A673 (cell line): ENCODE results near the gene EXOC4. TPM values are rescaled to one million over a fixed set of nuclear protein-coding genes. Genes with fewer than 3 reads are reported as not detected.

ENCODE experiments used
- BruUV-seq: library from RNA; stranded (reverse); fragments of 400-500 nt; replicated peaks from 2 replicates; lab custom pipeline; 2021; lab: Mats Ljungman, UMichigan
- CTCF ChIA-PET: fragments of 300-600 bp; sonication (Branson Sonifier 250); formaldehyde crosslinking; loops from one replicate; lab custom pipeline; 2022; ENCODE audit warnings: antibody characterized with exemption; lab: Charles Lee
- POLR2A ChIA-PET: fragments of 300-600 bp; sonication (Branson Sonifier 250); formaldehyde crosslinking; loops from one replicate; lab custom pipeline; 2022; ENCODE audit warnings: antibody characterized with exemption; ENCODE audit not compliant: low non-redundant PET; lab: Charles Lee
- DNase-seq: peaks from one replicate; pipeline ENCODE4 v3.0.0-alpha.2; 2015; ENCODE audit warnings: low spot score
- H3K27ac ChIP-seq: fragments of 200-600 bp; sonication (generic); 2 replicates; pipeline ENCODE4 v1.5.1; 2016; ENCODE audit warnings: mixed run types, low read depth, mild to moderate bottlenecking, mixed read lengths, antibody characterized with exemption, low read length; ENCODE audit not compliant: poor library complexity, severe bottlenecking
- H3K27me3 ChIP-seq: fragments of 200-600 bp; sonication (generic); replicated peaks from 2 replicates; pipeline ENCODE4 v1.6.1; 2017; ENCODE audit warnings: mixed run types, low read depth, mild to moderate bottlenecking, mixed read lengths, antibody characterized with exemption, low read length; ENCODE audit not compliant: insufficient read depth, poor library complexity
- H3K36me3 ChIP-seq: fragments of 200-600 bp; sonication (generic); 2 replicates; pipeline ENCODE4 v1.6.1; 2016; ENCODE audit warnings: mixed run types, mild to moderate bottlenecking, mixed read lengths, antibody characterized with exemption, low read length; ENCODE audit not compliant: insufficient read depth, poor library complexity, severe bottlenecking
- H3K4me1 ChIP-seq: fragments of 200-600 bp; sonication (generic); 2 replicates; pipeline ENCODE4 v1.6.1; 2017; ENCODE audit warnings: mixed run types, mild to moderate bottlenecking, mixed read lengths, antibody characterized with exemption, low read length; ENCODE audit not compliant: insufficient read depth, poor library complexity, severe bottlenecking
- H3K4me3 ChIP-seq: fragments of 200-600 bp; sonication (generic); 2 replicates; pipeline ENCODE4 v1.5.1; 2016; ENCODE audit warnings: low read depth, mixed run types, mild to moderate bottlenecking, mixed read lengths, low read length; ENCODE audit not compliant: poor library complexity, severe bottlenecking
- H3K9me3 ChIP-seq: fragments of 200-600 bp; sonication (generic); 2 replicates; pipeline ENCODE4 v1.6.1; 2016; ENCODE audit warnings: mixed run types, low read depth, mild to moderate bottlenecking, mixed read lengths, antibody characterized with exemption, low read length; ENCODE audit not compliant: poor library complexity, severe bottlenecking
- CTCF ChIP-seq: fragments of 300-800, 200-600 bp; sonication (generic); conservative IDR thresholded peaks from 2 replicates; pipeline ENCODE4 v1.5.1; 2017; ENCODE audit warnings: low read depth, mild to moderate bottlenecking, antibody characterized with exemption, low read length, moderate library complexity, mixed read lengths
- EZH2 ChIP-seq: fragments of 200-600 bp; sonication (generic); IDR thresholded peaks from 2 replicates; pipeline ENCODE4 v1.6.1; 2017; ENCODE audit warnings: borderline replicate concordance, low read depth, mild to moderate bottlenecking, mixed read lengths, antibody characterized with exemption, low read length; ENCODE audit not compliant: poor library complexity, severe bottlenecking
- intact Hi-C: fragments of 100-400 bp; cut with micrococcal nuclease; formaldehyde crosslinking; loops from one replicate; pipeline ENCODE4 v1.10.0; 2022; ENCODE audit not compliant: unreplicated experiment
- total RNA-seq: library from RNA; stranded (reverse); gene quantifications from 2 replicates; pipeline ENCODE4 v1.2.3, GENCODE V29; 2021

EXOC4 gene
- total RNA-seq, 1 experiment from 2014 or later = 66.1 TPM

- POLR2A ChIA-PET = no interaction called here
- DNase-seq = no peak
- H3K9me3 ChIP-seq = no peaks in the 10 kb centered on the region
- no peak overlapping the region for H3K4me3 ChIP-seq
- CTCF ChIA-PET = no interaction called here
- intact Hi-C loops = no loop called here
- H3K27ac ChIP-seq = no peak overlapping the region
- peaks cover 8% of the 10 kb centered on the region for H3K4me1 ChIP-seq
- BruUV-seq = no TSS peak
- H3K36me3 ChIP-seq = no peaks in the 10 kb centered on the region
- TF ChIP-seq EZH2 (no peak), CTCF (no peak)
- no peaks in the 10 kb centered on the region for H3K27me3 ChIP-seq
Observed at GRCh38 chr7:133771788-133772419, 519.0 kb downstream of the EXOC4 start.

GRCh38 chr7:133773601-133774000 is 520.7 kb downstream of the EXOC4 start:
- H3K9me3 ChIP-seq = no peaks in the 10 kb centered on the region
- H3K4me3 ChIP-seq = no peak overlapping the region
- peaks cover 8% of the 10 kb centered on the region for H3K4me1 ChIP-seq
- POLR2A ChIA-PET = no interaction called here
- CTCF ChIA-PET = no interaction called here
- no peaks in the 10 kb centered on the region for H3K36me3 ChIP-seq
- intact Hi-C loops = no loop called here
- no peak for TF ChIP-seq EZH2
- TF ChIP-seq CTCF = no peak
- DNase-seq = no peak
- no peaks in the 10 kb centered on the region for H3K27me3 ChIP-seq
- H3K27ac ChIP-seq = no peak overlapping the region
- BruUV-seq = no TSS peak

- ChIA-PET CTCF (no interaction called here), POLR2A (no interaction called here)
- intact Hi-C loops = no loop called here
- no peak for DNase-seq
- Histone ChIP-seq H3K9me3 (no peaks in the 10 kb centered on the region), H3K27ac (no peak overlapping the region), H3K27me3 (no peaks in the 10 kb centered on the region), H3K36me3 (no peaks in the 10 kb centered on the region), H3K4me1 (peaks cover 8% of the 10 kb centered on the region), H3K4me3 (no peak overlapping the region)
- no TSS peak for BruUV-seq
- TF ChIP-seq EZH2 = no peak
- TF ChIP-seq CTCF = no peak
Observed at GRCh38 chr7:133775201-133775600, 522.3 kb downstream of the EXOC4 start.
